Hematopoietic multipotent progenitor cell treated with erythropoietin and hydrocortisone succinate and interleukin-3 and kit ligand, for 8 days (in vitro differentiated cells): Measurements from ENCODE around the gene ITGAL.
A peak's percentile ranks its signal among the peaks of the same experiment; 100 is the strongest.

Source experiments
- DNase-seq: peaks from one replicate; pipeline ENCODE4 v3.0.0-alpha.2; 2015

ITGAL gene

DNA sequence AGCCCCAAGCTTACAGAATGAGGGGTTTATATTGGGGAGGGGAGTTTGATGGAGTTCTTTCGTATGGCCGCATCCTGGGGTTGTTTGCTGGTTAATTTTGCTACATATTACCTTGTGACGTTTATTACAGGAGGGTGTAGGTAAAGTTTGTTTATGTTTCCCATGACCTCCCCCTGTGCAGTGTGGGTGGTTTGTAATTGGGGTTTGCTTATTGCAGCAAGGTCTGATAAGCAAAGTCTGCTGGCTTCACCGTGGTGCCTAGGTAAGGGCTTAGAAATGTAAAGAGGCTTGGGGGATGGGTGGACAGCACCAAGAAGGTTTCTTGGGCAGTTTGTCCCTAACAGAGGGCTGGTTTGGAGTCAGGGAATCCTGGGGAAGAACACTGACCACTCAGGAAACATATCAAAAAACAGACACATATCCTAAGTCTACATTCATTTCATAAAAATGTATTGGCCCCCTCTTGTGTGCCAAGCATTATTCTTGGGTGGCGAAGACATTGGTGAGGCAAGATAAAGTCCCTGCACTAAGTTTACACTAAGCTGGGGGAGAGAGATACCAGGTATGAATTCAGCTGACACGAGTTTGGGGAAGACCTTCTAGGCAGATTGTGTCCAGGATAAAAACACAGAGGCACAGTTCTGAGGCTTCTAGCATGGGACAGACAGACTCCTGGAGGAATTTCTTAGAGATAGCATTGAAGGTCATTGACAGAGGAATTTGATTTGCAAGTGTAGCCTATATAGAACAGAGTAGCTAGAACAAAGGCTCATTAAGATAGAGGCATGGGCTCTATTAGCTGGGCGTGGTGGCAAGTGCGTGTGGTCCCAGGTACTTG is 76.1 kb downstream of the ITGAL start:
- DNase-seq: peak; percentile 86

DNA sequence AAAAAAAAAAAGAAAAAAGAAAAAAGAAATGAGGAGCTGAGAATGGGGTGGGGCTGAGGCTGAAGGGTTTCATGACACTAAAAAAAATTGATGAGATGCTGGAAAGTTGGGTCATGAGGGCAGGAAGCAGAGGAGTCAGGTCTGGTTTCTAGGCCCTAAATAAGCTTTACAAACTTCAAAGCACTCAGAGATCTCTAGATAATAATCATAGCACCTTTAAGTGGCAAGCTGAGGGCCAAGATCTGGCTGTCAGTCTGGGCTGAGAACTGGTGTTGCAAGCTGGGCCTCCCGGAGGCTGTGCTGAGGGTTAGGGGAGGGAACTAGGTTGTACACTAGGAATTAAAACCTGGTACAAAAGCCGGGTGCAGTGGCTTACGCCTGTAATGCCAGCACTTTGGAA is 79.2 kb downstream of the ITGAL start:
- DNase-seq: no peak

DNA sequence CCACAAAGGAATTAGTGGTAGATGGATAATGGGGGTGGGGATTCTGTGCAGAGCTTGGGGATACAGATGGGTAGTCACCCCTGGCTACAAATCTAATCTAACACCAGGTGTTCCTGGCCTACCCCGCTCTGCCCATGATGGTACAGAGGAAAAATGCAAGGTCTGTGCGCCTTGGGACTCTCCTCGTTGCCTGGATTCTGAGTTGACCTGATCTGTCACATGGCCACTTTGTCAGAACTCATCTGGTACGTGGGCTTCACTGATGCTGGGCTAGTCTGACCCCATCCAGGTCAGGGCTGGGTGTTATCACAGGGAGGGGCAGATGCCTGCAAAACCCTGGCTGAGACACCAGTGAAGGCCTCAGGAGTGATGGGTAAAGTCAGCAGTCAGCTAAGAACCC is 80.4 kb downstream of the ITGAL start:
- DNase-seq: no peak

DNA sequence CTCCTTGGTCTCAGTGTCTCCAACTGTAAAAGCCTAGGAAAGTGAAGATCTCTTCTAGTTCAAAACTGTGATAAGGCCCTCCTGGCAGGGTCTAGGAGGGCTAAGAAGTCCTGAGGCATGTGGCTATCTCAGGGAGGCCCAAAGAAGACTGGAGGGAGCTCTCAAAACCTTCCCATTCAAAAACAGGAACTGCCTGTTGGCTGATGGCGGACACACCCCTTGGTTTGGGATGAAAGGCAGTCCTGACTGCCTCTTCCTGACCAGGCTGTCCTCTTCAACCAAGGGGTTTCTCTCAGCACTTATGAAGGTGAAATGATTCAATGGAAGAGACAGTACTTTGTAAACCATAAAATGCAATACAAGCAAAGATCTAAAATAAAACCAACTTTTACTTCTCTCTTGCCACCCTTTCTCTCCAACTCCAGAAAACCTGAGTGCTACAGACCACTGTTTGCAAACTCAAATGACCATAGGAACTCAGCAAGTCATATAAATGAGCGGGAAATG is 80.9 kb downstream of the ITGAL start:
- DNase-seq: no peak

DNA sequence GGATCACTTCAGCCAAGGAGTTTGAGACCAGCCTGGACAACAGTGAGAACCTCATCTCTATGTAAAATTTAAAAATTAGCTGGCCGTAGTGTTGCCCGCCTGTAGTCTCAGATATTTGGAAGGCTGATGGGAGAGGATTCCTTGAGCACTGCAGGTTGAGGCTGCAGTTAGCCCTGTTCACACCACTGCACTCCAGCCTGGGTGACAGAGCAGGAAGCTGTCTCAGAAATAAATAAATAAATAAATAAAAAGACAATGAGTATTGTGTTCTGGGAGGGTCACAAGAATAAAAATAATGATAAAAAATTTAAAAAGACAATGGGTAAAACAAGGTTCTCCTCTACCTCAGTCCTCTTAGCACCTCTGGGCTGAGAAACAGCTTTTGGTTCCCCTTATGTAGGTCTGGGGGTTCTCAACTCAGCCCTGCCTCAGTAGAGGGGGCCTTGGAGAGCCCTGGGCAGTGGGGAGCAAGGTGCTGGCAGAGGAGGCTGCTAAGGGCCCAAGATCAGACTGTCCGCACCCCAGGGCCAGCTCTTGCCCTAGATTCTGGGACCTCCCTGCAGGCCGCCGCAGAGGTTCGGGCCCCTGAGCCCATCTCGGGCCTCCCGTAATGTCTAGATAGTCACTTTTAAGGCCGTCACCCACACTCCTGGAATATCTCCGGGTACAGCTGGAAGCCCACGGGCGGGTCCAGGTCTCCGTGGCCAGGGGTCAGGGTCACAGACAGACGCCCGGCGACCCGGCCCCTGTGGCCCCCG is 82.2 kb downstream of the ITGAL start:
- DNase-seq: no peak

DNA sequence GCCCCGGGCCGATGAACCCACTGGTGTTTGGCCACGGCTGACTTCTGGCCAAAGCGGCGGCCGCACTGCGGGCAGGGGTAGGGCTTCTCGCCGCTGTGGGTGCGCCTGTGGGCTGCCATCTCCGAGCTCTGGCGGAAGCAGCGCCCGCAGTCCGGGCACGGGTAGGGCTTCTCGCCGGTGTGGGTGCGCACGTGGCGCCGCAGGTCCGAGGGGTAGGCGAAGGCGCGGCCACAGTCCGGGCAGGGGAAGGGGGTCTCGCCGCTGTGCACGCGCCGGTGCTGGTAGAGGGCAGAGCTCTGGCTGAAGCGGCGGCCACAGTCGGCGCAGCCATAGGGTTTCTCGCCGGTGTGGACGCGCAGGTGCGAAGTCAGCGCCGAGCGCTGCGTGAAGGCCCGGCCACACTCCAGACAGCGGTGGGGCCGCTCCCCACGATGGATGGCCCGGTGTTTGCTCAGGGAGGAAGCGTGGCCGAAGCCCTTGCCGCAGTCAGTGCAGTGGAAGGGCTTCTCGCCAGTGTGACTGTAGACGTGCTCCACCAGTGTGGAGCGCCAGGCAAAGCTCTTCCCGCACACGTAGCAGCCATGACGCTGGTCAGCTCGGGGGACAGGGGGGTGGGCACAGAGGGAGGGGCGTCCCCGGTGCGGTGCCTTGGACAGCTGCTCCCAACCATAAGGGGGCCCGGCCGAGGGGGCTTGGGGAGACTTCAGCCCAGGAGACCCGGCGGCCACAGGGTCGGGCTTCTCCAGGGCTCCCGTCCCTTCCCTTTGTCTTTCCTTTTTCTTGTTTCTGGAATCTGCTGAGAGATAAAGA is 83.0 kb downstream of the ITGAL start:
- no peak for DNase-seq

DNA sequence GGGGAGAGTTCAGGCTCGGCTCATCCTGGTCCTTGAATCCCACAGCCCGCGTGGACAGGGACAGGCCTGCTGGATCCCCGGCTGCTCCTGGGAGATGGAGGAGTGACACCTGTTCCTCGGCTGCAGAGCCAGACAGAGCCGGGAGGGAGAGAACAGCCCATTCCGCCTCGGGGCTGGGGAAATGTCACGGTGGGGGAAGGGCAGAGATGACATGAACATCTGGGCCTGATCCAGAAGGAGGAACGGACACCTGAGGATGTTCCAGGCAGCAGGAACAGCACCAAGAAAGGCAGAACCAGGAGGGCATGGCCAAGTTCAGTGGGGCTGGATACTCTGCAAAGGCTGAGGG is 83.6 kb downstream of the ITGAL start:
- no peak for DNase-seq

DNA sequence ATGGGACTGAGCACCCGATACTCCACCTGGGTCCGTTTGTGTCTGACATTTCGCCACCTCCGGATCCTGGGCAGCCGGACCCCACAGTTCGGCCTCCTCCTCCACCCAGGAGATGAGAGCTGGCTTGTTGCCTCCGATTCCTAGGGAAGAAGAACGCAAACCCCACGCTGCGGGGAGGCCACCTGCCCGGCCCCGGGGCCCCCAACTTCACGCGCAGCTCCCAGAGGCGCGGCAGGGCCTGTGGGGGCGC is 85.1 kb downstream of the ITGAL start:
- DNase-seq: peak; percentile 27

DNA sequence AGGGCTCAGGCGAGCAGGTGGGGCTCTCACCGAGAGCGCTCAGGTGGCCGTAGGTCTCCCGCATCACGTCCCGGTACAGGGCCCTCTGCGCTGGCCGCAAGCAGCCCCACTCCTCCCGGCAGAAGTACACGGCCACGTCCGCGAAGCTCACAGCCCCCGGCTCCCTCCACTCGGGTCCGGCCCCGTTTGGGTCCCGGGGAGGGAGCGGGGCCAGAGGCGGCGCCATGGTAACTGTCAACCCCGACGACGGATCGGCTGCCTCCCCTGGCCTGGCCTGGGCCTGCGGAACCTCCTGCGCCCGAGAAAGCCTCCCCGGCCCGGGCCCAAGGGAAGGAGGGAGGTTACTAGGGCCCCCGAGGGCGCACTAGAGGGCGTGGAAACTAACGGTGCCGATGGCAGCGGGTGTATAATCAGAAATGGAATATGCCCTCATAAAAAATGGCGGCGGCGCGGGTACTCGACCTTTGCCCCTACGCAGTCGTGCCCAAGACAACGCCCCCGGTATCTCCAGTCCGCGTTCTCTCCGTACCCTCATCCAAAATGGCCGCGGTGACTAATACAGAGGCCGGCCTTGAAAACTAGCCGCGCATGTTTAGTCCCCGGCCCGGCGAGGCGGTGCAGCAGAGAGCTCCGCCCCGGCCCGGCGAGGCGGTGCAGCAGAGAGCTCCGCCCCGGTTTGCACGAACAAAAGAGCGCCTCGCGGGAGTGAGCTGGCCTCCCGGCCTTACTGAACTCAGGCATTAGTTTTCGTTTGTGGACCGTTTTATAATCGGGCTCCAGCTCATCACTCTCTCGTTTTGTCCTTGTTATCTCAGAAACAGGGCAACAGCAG is 85.6 kb downstream of the ITGAL start, which contains the start of gene ZNF764:
TSS of gene ZNF764 (minus strand) at position 418 of the 832 bp plus-strand sequence. CDS start at position 226, 192 bp downstream.
- peak; percentile 99 for DNase-seq

DNA sequence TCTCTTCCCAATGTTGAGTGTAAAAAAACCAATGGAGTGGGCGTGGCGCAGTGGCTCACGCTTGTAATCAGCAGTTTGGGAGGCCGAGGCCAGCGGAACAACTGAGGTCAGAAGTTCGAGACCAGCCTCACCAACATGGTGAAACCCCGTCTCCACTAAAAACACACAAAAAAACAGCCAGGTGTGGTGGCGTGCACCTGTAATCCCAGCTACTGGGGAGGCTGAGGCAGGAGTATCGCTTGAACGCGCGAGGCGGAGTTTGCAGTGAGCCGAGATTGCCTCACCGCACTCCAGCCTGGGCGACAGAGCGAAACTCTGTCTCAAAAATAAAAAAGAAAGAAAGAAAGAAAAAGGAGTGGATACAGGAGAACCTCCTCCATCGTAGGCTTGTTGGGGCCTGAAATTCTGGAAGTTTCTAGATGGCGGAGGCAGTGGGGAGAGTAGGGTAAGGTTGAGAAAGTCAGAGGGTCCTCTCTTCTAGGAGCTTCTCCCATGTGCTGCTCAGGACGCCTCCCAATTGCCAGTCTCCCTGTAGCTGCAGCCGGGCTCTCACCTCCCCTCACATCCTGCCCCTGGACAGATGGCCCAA is 86.3 kb downstream of the ITGAL start:
- no peak for DNase-seq

DNA sequence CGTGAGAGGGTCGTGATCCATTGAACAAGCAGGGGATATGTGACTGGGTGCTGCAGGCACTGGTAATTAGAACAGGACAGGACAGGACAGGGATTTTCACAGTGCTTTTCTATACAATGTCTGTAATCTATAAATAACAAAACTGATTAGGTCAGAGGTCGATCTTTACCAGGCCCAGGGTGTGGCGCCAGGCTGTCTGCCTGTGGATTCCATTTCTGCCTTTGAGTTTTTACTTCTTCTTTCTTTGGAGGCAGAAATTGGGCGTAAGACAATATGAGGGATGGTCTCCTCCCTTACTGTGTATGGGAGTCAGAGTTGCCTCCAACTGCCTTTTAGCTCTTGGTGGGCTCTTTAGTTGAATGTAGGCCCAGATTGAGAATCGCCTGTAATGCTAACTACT is 87.1 kb downstream of the ITGAL start:
- no peak for DNase-seq

DNA sequence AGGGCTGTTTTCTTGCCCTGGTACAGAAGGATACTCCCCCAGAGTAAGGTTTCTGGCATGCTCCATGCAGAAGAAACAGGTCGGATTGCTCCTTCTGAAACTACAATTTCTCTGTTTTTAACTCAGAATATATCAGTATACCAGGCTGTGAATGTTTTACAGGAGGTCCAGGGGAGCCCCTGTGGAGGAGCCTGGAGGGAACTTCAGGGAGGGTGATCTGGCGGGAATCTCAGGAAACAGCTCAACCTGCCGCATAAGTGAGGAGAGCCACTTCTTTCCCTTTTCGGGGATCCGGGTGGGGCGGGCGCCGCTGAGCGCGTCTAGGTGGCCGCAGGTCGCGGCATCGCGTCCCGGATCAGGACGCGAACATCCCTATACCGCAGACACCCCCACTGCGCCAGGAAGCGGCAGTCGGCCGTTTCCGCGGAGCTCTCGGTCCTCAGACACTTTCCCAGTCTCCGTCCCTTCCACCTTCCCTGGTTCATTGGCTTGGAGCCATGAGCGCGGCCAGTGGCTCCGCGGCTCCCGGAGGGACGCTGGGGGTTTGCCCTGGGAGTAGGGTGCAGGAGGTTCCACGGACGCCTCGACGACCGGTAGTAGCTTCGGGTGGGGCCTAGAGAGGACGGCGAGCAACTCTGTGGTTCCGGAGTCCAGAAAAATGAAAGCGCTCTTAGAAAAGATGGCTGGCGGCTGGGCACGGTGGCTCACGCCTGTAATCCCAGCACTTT is 88.7 kb downstream of the ITGAL start:
- peak; percentile 29 for DNase-seq

DNA sequence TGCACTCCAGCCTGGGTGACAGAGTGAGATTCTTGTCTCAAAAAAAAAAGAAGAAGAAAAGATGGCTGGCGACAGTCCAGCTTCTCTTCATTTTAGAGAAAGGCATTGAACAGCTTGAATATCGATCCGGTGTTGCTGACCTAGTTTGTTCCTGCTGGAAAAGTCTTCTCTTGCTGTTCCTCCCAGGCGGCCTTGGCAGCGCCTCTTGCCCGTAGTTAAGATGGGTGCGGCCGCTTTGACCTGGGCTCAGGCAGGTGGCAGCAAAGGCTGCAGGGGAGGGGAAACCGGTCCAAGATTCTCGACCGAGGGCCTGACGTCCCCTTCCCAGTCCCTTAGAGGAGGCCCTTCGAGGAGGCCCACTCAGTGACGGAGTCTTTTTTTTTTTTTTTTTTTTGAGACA is 89.5 kb downstream of the ITGAL start:
- peak; percentile 35 for DNase-seq

DNA sequence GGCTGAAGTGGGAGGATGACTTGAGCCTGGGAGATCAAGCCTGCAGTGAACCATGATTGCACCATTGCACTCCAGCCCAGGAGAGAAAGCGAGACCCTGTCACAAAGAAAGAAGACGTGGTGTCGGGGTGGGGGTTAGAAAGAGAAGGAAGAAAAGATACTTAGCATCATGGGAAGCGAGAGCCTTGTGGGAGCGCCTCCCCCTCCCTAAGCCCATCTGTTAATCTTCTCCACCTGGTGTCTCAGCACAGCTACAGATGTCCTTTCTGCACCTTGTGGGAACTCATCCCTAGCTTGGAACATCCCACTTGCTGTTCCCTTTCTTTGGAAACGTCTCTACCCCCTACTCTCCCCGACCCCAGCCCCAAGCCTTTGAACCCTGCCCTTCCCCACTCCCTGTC is 93.0 kb downstream of the ITGAL start:
- DNase-seq: no peak

DNA sequence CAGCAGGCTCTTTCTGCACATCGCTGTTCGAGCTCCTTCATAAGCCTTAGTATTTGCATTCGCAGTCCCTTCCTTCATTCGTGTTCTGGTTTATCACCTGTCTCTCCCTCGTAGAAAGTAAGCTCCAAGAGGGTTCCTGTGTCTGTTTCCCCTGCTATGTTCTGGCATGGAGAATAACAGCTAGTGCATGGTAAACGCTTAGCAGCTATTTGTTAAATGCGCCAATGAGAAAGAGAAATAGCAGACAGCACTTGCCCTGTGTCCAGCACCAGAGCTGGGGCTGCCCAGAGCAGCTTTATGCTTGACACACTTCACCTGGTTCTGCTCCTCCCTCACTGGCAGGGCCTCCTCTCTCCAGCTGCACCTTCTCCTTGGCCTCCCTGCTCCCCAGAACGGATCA is 93.4 kb downstream of the ITGAL start:
- DNase-seq: no peak

DNA sequence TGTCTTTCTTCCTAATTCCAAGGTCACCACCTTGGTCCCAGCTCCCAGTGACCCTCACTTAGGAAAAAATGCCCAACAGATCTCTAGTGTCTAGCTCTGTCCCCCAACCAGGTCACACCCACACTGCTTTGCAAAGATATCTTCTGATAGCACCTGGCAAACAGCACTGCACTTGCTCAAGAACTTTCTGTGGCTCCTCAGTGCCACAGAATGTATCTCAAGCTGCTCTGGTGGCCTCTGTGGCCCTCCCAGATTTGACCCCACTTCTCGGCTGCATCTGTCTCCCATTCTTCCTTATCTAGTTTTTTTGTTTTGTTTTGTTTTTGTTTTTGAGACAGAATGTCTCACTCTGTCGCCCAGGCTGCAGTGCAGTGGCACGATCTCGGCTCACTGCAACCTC is 94.0 kb downstream of the ITGAL start:
- peak; percentile 37 for DNase-seq

DNA sequence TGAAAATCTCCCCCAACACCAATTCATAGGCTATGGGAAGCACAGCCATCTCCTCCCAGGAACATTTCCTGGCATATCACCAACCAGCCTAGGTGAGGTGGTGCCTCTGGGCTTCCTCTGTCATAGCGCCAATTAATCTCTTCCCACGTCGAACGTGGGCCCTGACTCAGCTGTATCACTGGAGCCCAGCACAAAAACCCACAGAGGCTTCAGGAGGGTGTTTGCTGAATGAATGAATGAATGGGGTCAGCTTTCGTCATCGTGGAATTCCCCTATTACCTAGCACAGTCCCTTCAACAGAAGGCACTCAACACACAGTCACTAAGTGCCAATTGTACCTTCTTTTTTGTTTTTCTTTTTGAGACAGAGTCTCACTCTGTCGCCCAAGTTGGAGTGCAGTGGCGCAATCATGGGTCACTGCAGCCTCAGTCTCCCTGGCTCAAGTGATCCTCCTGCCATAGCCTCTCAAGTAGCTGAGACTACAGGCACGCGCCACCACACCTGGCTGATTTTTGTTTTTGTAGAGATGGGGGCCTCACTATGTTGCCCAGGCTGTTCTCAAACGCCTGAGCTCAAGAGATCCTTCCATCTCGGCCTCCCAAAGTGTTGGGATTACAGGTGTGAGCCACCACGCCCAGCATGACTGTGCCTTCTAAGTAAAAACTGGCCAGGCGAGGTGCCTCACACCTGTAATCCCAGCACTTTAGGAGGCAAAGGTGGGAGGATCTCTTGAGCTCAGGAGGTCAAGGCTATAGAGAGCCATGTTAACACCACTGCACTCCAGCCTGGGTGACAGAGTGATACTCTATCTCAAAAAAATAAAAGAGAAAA is 94.8 kb downstream of the ITGAL start:
- DNase-seq: no peak

DNA sequence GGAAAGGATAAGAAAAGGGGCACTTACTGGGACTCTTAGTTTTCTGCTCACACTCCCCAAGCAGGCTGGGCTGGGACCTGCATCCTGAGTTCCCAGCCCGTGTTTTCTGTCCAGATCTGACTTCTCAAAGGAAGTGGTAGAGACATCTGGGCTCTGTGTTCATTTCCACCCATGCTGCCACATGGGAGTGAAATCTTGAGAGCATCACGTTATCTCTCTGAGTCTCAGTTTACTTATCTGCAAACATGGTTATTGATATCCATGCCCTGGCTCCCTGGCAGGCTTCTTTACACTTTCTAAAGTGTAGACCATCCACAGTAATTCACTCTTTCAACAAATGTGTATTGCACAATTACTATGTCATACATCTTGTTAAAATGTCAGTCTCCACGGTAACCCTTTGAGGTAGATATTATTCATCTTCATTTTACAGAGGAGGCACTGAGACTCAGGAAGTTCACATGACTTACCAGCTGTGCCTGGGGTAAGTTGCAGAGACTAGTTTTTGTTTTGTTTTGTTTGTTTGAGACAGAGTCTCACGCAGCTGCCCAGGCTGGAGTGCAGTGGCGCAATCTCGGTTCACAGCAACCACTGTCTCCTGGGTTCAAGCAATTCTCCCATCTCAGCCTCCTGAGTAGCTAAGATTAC is 95.6 kb downstream of the ITGAL start:
- no peak for DNase-seq

DNA sequence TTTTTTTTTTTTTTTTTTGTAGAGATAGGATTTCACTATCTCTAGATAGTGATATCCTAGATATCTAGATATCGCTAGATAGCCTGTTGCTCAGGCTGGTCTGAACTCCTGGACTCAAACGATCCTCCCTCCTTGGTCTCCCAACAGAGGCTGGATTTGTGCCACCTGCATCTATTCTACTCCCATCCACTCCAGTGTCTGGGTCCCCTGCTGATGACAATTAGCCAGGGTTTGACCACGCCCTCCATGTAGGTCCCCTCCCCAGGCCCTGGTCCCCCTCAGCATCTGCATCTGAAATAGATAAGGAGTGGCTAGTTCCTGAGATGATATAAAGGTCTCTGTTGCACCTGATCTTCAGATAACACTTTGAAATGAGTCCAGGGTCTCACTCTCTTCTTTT is 96.7 kb downstream of the ITGAL start:
- DNase-seq: no peak
